IMR-90 (cell line): ENCODE measurements around the gene LTF. TPM values are rescaled to one million over a fixed set of nuclear protein-coding genes. Genes with fewer than 3 reads are reported as not detected.

ENCODE experiments used
- ATAC-seq: fragments of 200-7000 bp; cut with Tn5 transposase; 2 replicates; pipeline ENCODE4 v1.9.1; 2020; ENCODE audit warnings: low read depth, mild to moderate bottlenecking, moderate library complexity
- BruUV-seq: library from RNA; stranded (reverse); fragments of 400-500 nt; replicated peaks from 2 replicates; lab custom pipeline; 2021; lab: Mats Ljungman, UMichigan
- CTCF ChIA-PET: fragments of 300-600 bp; formaldehyde crosslinking; extraction: SDS; loops from one replicate; lab custom pipeline; 2021; ENCODE audit warnings: antibody characterized with exemption; lab: Yijun Ruan, JAX
- POLR2A ChIA-PET: fragments of 300-600 bp; sonication (Branson Sonifier 250); formaldehyde crosslinking; loops from one replicate; lab custom pipeline; 2022; ENCODE audit warnings: antibody characterized with exemption; ENCODE audit not compliant: unreplicated experiment; lab: Charles Lee
- DNase-seq: peaks from one replicate; pipeline ENCODE4 v3.0.0; 2013
- H2AFZ ChIP-seq: replicated peaks from 2 replicates; pipeline ENCODE3; 2013; ENCODE audit warnings: low read length, mild to moderate bottlenecking; ENCODE audit not compliant: poor library complexity
- H2AK5ac ChIP-seq: 2 replicates; pipeline ENCODE4 v1.6.1; 2013; ENCODE audit warnings: low read depth, low read length, inconsistent platforms
- H2AK9ac ChIP-seq: replicated peaks from 2 replicates; pipeline ENCODE3; 2013; ENCODE audit warnings: mild to moderate bottlenecking, low read depth, low read length, moderate library complexity; ENCODE audit not compliant: poor library complexity
- H2BK120ac ChIP-seq: 2 replicates; pipeline ENCODE4 v1.6.1; 2013; ENCODE audit warnings: low read depth, low read length, inconsistent platforms
- H2BK15ac ChIP-seq: 3 replicates; pipeline ENCODE4 v1.6.1; 2013; ENCODE audit warnings: low read depth, low read length, inconsistent platforms
- H2BK20ac ChIP-seq: 2 replicates; pipeline ENCODE4 v1.6.1; 2013; ENCODE audit warnings: low read depth, mild to moderate bottlenecking, inconsistent platforms, low read length, moderate library complexity
- H2BK5ac ChIP-seq: 2 replicates; pipeline ENCODE4 v1.6.1; 2013; ENCODE audit warnings: mild to moderate bottlenecking, low read depth, low read length, inconsistent platforms; ENCODE audit not compliant: poor library complexity, severe bottlenecking
- H3K14ac ChIP-seq: replicated peaks from 2 replicates; pipeline ENCODE4 v1.6.1; 2013; ENCODE audit warnings: low read depth, low read length, inconsistent platforms
- H3K18ac ChIP-seq: 2 replicates; pipeline ENCODE4 v1.6.1; 2013; ENCODE audit warnings: low read depth, low read length, control low read depth
- H3K23ac ChIP-seq: 2 replicates; pipeline ENCODE4 v1.6.1; 2013; ENCODE audit warnings: low read depth, low read length, inconsistent platforms
- H3K27ac ChIP-seq: 2 replicates; pipeline ENCODE4 v1.5.1; 2013; ENCODE audit warnings: mild to moderate bottlenecking, control low read depth, low read length; ENCODE audit not compliant: insufficient read depth
- H3K27me3 ChIP-seq: 2 replicates; pipeline ENCODE4 v1.6.1; 2013; ENCODE audit warnings: low read length; ENCODE audit not compliant: control insufficient read depth, insufficient read depth
- H3K36me3 ChIP-seq: 2 replicates; pipeline ENCODE4 v1.6.1; 2013; ENCODE audit warnings: low read length, mixed read lengths; ENCODE audit not compliant: control insufficient read depth, insufficient read depth
- H3K4ac ChIP-seq: 2 replicates; pipeline ENCODE4 v1.6.1; 2013; ENCODE audit warnings: low read depth, low read length, inconsistent platforms
- H3K4me1 ChIP-seq: 2 replicates; pipeline ENCODE4 v1.6.1; 2013; ENCODE audit warnings: low read length, mixed read lengths; ENCODE audit not compliant: control insufficient read depth, insufficient read depth
- H3K4me2 ChIP-seq: 2 replicates; pipeline ENCODE4 v1.6.1; 2013; ENCODE audit warnings: low read depth, mild to moderate bottlenecking, control low read depth, low read length, moderate library complexity
- H3K4me3 ChIP-seq: 2 replicates; pipeline ENCODE4 v1.5.1; 2013; ENCODE audit warnings: low read depth, mild to moderate bottlenecking, control low read depth, low read length, moderate library complexity; ENCODE audit not compliant: insufficient read depth
- H3K56ac ChIP-seq: 2 replicates; pipeline ENCODE4 v1.6.1; 2013; ENCODE audit warnings: low read length, inconsistent platforms; ENCODE audit not compliant: insufficient read depth; ENCODE audit errors: extremely low read depth
- H3K79me1 ChIP-seq, 2 experiments: 2 replicates each; pipeline ENCODE4 v1.6.1; 2013; ENCODE audit warnings: low read length in 2 of 2, inconsistent platforms in 1 of 2, low read depth in 1 of 2
- H3K9ac ChIP-seq: 2 replicates; pipeline ENCODE4 v1.6.1; 2013; ENCODE audit warnings: low read depth, low read length, control low read depth
- H3K9me1 ChIP-seq: 2 replicates; pipeline ENCODE4 v1.6.1; 2013; ENCODE audit warnings: low read length, inconsistent platforms; ENCODE audit not compliant: insufficient read depth
- H3K9me3 ChIP-seq: 2 replicates; pipeline ENCODE4 v1.6.1; 2013; ENCODE audit warnings: low read length; ENCODE audit not compliant: control insufficient read depth, insufficient read depth
- H4K20me1 ChIP-seq: 2 replicates; pipeline ENCODE4 v1.6.1; 2013; ENCODE audit warnings: low read length, inconsistent platforms; ENCODE audit not compliant: insufficient read depth
- H4K5ac ChIP-seq: 2 replicates; pipeline ENCODE4 v1.6.1; 2013; ENCODE audit warnings: mild to moderate bottlenecking, low read depth, low read length, control low read depth
- H4K8ac ChIP-seq, 2 experiments: 2 replicates each; pipeline ENCODE4 v1.6.1; 2013; ENCODE audit warnings: low read depth in 2 of 2, low read length in 2 of 2, control low read depth in 1 of 2, inconsistent platforms in 1 of 2
- H4K91ac ChIP-seq: 2 replicates; pipeline ENCODE4 v1.6.1; 2013; ENCODE audit warnings: low read depth, low read length, inconsistent platforms; ENCODE audit not compliant: insufficient read depth
- BHLHE40 ChIP-seq: fragments of 150-350 bp; IDR thresholded peaks from 2 replicates; pipeline ENCODE4 v1.6.1; 2016; ENCODE audit warnings: mild to moderate bottlenecking, low read depth, low read length
- POLR2A ChIP-seq: IDR thresholded peaks from 2 replicates; pipeline ENCODE4 v1.6.1; 2012; ENCODE audit warnings: mild to moderate bottlenecking, low read depth, low read length
- WGBS, 2 experiments: methylation state at CpG; one replicate each; pipeline versions ENCODE4 v1.1.5 to v1.1.7; 2013; ENCODE audit warnings: missing lambda C conversion rate in 2 of 2; ENCODE audit not compliant: insufficient read length in 1 of 2; ENCODE audit errors: extremely low coverage in 2 of 2; 5-methylcytosine and 5-hydroxymethylcytosine counted together
- dilution Hi-C: fragments of 300-500 bp; cut with HindIII; formaldehyde crosslinking; loops from one replicate; pipeline ENCODE4 v1.14.3; 2018; ENCODE audit warnings: low sequenced_read_pairs; ENCODE audit not compliant: unreplicated experiment
- in situ Hi-C: fragments of 300-500 bp; cut with MboI; formaldehyde crosslinking; loops from 3 replicates; pipeline ENCODE4 v1.14.3; 2019; ENCODE audit warnings: low sequenced_read_pairs, inconsistent platforms, mixed read lengths
- intact Hi-C: fragments of 100-400 bp; cut with micrococcal nuclease; formaldehyde crosslinking; loops from 2 replicates; pipeline ENCODE4 v1.10.0; 2022
- polyA plus RNA-seq, 3 experiments: library from polyadenylated mRNA; depleted of rRNA; stranded (reverse); fragments of >200 nt; gene quantifications; 2 replicates each; pipeline ENCODE4 v1.2.3, GENCODE V29; 2012; ENCODE audit warnings: low replicate concordance in 1 of 3
- total RNA-seq: library from RNA; depleted of rRNA; stranded (reverse); fragments of >200 nt; gene quantifications from 2 replicates; pipeline ENCODE4 v1.2.3, GENCODE V29; 2012

The LTF gene
- total and polyA plus RNA-seq, 2 of the 4 experiments (the other 2 are of a cell fraction) = not detected

DNA sequence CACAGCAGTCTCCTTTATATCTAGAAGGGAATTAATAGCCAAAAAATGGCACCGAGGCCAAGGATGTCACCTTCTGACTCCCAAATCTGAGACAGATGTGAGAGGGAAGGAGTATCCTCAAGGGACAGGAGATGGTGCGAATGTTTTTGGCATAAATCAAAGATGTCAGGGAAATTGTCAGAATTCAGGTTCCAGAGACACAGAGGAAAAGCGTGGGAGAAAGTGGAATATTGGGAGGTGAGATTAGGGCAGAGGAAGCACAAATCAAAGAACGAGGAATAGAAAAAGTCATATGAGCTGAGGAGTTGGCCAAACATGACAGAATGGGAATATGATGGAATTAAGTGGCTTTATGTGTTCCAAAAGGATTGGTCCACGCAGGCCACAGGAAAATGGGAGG is 63.9 kb downstream of the LTF start:
- Histone ChIP-seq H3K4me2 (no peak overlapping the region), H3K36me3 (no peaks in the 10 kb centered on the region), H2BK5ac (no peak overlapping the region), H3K9me3 (no peaks in the 10 kb centered on the region), H3K79me1 (no peaks in the 10 kb centered on the region), H4K20me1 (no peaks in the 10 kb centered on the region), H3K23ac (no peak overlapping the region), H3K4ac (no peak overlapping the region), H3K9ac (no peak overlapping the region), H3K56ac (no peak overlapping the region), H2BK20ac (no peak overlapping the region), H2BK120ac (no peak overlapping the region), H3K18ac (no peak overlapping the region), H3K27ac (no peak overlapping the region), H3K9me1 (peaks cover 3% of the 10 kb centered on the region; the same call in 1 of the 2 replicates), H2AK5ac (no peak overlapping the region), H3K14ac (no peak overlapping the region), H3K4me3 (no peak overlapping the region), H3K27me3 (no peaks in the 10 kb centered on the region; the same call in 1 of the 2 replicates), H2AFZ (no peak overlapping the region), H2AK9ac (no peak overlapping the region), H4K5ac (no peak overlapping the region), H2BK15ac (no peak overlapping the region), H3K4me1 (peaks cover 9% of the 10 kb centered on the region), H4K8ac (no peak overlapping the region), H4K91ac (no peak overlapping the region; the same call in 1 of the 2 replicates)
- ChIA-PET CTCF (no interaction called here), POLR2A (no interaction called here)
- no peak for DNase-seq
- intact Hi-C loops (no loop called here), dilution Hi-C loops (no loop called here), in situ Hi-C loops (no loop called here)
- BruUV-seq = no TSS peak
- WGBS, 2 experiments = 53% methylated on average over 3 of the region's 5 CpGs; no CpG with 5 or more reads in 1 of the 2 experiments
- no peak for ATAC-seq
- TF ChIP-seq BHLHE40 (no peak), POLR2A (no peak)
